ENCODE data around the gene UBA3. TPM values are rescaled to one million over a fixed set of nuclear protein-coding genes. Genes with fewer than 3 reads are reported as not detected.

The UBA3 gene
- total RNA-seq, 1 experiment from 2014 or later: 45.6 TPM

DNA sequence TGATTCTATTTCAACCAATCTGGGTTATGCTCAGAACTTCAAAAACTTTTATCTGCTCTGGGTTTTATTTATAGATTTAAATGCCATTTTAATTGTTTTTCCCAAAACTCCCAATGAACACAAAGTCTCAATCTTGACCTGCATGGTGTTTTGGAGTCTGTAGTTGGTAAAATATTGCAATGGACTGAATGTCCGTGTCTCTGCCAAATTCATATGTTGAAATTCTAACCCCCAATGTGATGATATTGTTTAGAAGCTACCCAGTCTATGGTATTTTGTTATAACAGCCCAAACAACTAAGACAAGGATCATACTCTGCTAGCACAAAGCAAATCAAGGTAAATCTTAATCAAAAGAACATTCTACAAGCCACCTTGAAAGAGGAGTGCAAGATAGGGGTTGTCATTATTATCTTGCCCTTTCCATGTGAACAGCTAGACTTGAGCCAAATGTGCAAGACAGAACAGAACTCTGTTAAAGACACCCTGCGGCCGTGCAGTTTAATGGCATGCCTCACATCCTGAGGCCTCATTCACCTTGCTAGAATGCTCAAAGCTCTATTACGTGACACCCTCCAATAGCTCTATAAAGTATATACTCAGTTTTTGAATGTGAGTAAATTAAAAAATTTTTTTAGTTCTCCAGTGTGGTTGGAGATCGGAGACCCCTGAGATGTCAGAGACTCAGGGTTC, 74.2 kb downstream of the UBA3 start (continued):
- TF ChIP-seq, protein P1, sequence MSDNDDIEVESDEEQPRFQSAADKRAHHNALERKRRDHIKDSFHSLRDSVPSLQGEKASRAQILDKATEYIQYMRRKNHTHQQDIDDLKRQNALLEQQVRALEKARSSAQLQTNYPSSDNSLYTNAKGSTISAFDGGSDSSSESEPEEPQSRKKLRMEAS (IDR thresholded peaks at IDR 0.05): no peak
- TF ChIP-seq SRF (IDR thresholded peaks at IDR 0.05; ENCODE audit: low read depth): no peak
- no peak for TF ChIP-seq ZNF274 (IDR thresholded peaks at IDR 0.05; ENCODE audit: low read depth, low read length)
- TF ChIP-seq YY1 (IDR thresholded peaks at IDR 0.05; ENCODE audit: extremely low read depth, insufficient replicate concordance, low read depth, low read length): no peak
- no peak for TF ChIP-seq RAD21 (IDR thresholded peaks at IDR 0.05; ENCODE audit: low read depth)
- no peak for TF ChIP-seq ELF1 (IDR thresholded peaks at IDR 0.05; ENCODE audit: borderline replicate concordance, low read depth)
- TF ChIP-seq JUND (IDR thresholded peaks at IDR 0.05): no peak
- TF ChIP-seq POLR2AphosphoS5 (IDR thresholded peaks at IDR 0.05; ENCODE audit: low read depth, low read length): no peak
- TF ChIP-seq ATF3 (IDR thresholded peaks at IDR 0.05): no peak

GRCh38 chr3:69005071-69005790, 74.9 kb downstream of the UBA3 start:
- no peak overlapping the region for H3K4me3 ChIP-seq (replicated peaks in 1 of 2; ENCODE audit: low read depth in 1 of 2, low read length in 2 of 2)
- H3K27me3 ChIP-seq (ENCODE audit: insufficient read depth, low read length): no peaks in the 10 kb centered on the region
- H3K27ac ChIP-seq (ENCODE audit: low read depth, low read length): no peak overlapping the region
- DNase-seq (ENCODE audit: low read depth, low spot score) (no peak), ATAC-seq (no peak)
- no peaks in the 10 kb centered on the region for H4K20me1 ChIP-seq (ENCODE audit: insufficient read depth)
- ChIA-PET RAD21 (ENCODE audit: low non-redundant PET in 1 of 2, low total read pairs in 2 of 2, uncharacterized antibody in 2 of 2, unreplicated experiment in 2 of 2) (no interaction called here), POLR2A (no interaction called here), CTCF (no interaction called here)
- H3K4me1 ChIP-seq (ENCODE audit: control insufficient read depth in 1 of 2, insufficient read depth in 2 of 2, low read length in 2 of 2): no peaks in the 10 kb centered on the region
- no peak for TF ChIP-seq EZH2 (IDR thresholded peaks at IDR 0.05)
- no peak for TF ChIP-seq CTCF (IDR thresholded peaks at IDR 0.05 in 2 of 3, conservative IDR thresholded peaks at IDR 0.05 in 1 of 3; ENCODE audit: borderline replicate concordance in 1 of 3, insufficient read depth in 1 of 3, low read depth in 2 of 3, low read length in 2 of 3)
- TF ChIP-seq EZH2phosphoT487 (IDR thresholded peaks at IDR 0.05; ENCODE audit: borderline replicate concordance): no peak
- TF ChIP-seq, protein P2, sequence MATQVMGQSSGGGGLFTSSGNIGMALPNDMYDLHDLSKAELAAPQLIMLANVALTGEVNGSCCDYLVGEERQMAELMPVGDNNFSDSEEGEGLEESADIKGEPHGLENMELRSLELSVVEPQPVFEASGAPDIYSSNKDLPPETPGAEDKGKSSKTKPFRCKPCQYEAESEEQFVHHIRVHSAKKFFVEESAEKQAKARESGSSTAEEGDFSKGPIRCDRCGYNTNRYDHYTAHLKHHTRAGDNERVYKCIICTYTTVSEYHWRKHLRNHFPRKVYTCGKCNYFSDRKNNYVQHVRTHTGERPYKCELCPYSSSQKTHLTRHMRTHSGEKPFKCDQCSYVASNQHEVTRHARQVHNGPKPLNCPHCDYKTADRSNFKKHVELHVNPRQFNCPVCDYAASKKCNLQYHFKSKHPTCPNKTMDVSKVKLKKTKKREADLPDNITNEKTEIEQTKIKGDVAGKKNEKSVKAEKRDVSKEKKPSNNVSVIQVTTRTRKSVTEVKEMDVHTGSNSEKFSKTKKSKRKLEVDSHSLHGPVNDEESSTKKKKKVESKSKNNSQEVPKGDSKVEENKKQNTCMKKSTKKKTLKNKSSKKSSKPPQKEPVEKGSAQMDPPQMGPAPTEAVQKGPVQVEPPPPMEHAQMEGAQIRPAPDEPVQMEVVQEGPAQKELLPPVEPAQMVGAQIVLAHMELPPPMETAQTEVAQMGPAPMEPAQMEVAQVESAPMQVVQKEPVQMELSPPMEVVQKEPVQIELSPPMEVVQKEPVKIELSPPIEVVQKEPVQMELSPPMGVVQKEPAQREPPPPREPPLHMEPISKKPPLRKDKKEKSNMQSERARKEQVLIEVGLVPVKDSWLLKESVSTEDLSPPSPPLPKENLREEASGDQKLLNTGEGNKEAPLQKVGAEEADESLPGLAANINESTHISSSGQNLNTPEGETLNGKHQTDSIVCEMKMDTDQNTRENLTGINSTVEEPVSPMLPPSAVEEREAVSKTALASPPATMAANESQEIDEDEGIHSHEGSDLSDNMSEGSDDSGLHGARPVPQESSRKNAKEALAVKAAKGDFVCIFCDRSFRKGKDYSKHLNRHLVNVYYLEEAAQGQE (IDR thresholded peaks at IDR 0.05; ENCODE audit: low read depth): no peak
- no peak for TF ChIP-seq SIN3A (IDR thresholded peaks at IDR 0.05; ENCODE audit: low read depth)
- TF ChIP-seq ZFX (IDR thresholded peaks at IDR 0.05): no peak
- TF ChIP-seq SRF (IDR thresholded peaks at IDR 0.05; ENCODE audit: low read depth): no peak
- TF ChIP-seq SP1 (IDR thresholded peaks at IDR 0.05; ENCODE audit: low read depth): no peak
- no peak for TF ChIP-seq CEBPB (IDR thresholded peaks at IDR 0.05; ENCODE audit: low read depth)
- H3K9me3 ChIP-seq (ENCODE audit: control insufficient read depth in 1 of 2, insufficient read depth in 1 of 2, low read depth in 1 of 2, low read length in 2 of 2): no peaks in the 10 kb centered on the region
- H3K9me2 ChIP-seq (ENCODE audit: insufficient read depth): no peaks in the 10 kb centered on the region
- peaks cover 11 to 24% of the 10 kb centered on the region in 2 experiments; a peak in 3 of 4 replicates for H3K36me3 ChIP-seq (ENCODE audit: control insufficient read depth in 1 of 2, insufficient read depth in 2 of 2, low read length in 2 of 2)
- H3K79me2 ChIP-seq (ENCODE audit: insufficient read depth, low read length): no peaks in the 10 kb centered on the region
- intact Hi-C loops (cut with micrococcal nuclease): no loop called here
- no peak overlapping the region for H3K4me2 ChIP-seq (ENCODE audit: low read length)
- H3K9ac ChIP-seq (ENCODE audit: low read length): no peak overlapping the region
- BruUV-seq (replicated peaks): no TSS peak
- no peak overlapping the region for H2AFZ ChIP-seq (ENCODE audit: low read depth, low read length, poor library complexity, severe bottlenecking)

All from HCT116 (cell line).